ENCODE results near the gene SFT2D3.

The SFT2D3 gene

DNA sequence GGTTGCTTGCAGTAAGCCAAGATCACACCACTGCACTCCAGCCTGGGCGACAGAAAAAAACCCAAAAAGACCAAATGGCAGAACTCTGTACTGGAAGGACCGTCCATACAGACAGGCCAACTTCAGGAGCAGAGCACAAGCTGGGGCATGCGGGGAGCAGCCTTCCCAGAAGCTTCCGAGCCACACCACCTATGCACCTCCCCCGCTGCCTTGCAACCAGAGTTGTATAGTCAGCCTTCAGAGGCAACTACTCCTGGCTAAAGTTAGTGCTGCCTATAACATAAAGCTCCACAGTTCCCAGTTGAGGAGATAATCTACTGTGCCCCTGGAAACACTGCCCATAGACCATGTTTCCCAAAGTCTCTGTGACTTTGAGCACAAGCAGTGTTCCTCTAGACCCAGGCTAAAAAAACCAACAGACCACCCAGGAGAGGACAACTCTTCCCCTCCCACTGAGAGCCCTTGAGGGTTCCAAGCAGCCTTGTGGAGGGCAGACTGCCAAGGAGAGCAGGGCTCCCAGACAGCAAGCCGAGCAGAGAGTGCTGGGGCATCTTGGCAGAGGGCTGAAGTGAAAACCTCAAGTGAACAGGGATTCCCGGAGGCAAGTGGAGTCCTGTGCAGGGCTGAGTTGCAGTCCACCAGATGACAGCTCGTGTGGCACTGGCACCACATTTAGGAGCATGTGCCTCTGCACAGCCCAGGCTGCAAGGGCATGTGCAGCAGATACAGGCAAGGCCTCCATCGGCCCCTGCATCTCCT lies 6.8 kb downstream of the SFT2D3 start:
- peak; percentile 53 for DNase-seq (ENCODE audit: low spot score)

DNA sequence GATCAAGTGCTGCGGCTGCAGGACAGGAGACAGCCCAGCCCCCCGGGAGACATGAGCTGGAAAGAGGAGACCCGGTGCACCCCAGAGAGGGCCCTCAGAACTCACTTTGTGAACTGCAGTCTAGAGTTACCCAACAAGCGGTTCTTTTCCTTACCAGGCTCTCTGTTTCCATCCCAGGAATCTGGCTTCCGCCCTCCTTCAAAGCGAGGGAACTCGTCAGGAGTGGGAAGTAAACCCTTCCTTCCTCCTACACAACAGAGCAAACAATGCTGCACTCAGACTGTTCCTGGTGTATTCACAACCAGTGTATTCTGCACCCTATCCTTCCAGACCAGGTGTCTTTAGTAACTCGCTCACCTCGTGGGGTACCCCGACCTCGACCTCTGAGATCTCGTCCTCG lies 8.0 kb downstream of the SFT2D3 start:
- DNase-seq (ENCODE audit: low spot score): no peak

DNA sequence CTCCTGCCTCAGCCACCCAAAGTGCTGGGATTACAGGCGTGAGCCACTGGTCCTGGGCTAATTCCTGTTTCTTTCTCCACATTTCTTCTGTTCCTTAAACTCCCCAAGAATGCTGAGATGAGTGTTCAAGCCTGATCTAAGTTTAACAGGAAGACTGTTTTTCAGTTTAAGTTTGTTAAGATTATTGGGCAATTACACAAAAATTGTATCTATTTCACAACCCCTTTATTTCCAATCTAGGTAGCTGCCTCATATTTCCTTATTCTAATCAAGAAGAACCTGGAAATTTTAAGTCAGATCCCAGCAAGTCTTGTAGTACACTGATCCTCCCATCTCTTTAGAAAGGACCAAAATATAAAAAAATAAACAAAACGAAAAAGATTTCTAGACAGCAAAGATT lies 11.7 kb downstream of the SFT2D3 start:
- no peak for DNase-seq (ENCODE audit: low spot score)

DNA sequence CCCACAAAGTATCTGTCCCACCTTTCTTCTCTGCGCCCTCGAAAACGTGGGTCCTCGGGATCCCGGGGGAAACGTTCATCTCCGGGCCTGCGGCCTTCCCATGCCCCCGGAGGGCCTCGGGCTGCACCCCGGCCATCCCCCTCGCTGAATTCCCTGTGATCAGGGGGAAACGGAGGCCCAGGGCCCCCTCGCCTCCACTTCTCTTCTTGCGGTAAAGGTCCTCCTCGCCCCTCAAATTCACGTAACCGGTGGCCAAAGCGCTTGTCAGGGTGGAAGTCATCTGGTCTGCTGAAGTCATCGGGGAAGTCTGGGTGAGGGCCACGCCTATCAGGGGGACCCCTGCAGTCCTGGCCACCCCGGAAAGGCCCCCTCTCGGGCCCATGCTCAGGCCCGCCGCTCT lies 12.3 kb downstream of the SFT2D3 start:
- no peak for DNase-seq (ENCODE audit: low spot score)

DNA sequence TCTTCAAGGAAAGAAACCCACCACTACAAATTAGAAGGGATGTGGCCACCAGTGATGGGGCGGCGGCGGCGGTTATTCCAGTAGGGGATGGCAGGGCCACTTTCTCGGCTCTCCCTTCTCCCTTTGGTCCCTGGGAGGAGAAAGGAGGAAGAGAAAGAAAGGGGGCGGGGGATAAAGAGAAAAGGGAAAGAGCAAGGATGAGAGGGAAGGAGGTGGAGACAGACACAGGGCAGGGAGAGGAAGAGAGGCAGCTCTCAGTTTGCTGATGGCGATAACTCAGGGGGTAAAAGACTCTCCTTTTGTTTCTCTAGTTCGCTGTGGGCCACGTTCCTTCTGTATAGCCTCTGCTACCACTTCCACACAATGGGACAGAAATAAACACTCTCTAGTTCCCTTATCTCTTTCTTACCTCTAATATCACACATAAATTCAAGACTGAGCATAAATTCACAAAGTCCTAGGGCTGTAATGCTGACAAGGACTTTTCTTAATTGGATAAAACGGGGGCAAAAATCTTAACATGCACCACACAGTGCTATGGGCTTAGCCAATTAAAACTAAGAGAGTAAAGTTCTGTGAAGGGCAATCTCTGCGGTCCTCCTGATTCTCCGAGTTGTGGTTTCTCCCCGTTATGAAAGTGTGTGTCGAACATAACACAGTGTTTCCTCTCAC lies 14.6 kb downstream of the SFT2D3 start:
- no peak for DNase-seq (ENCODE audit: low spot score)

DNA sequence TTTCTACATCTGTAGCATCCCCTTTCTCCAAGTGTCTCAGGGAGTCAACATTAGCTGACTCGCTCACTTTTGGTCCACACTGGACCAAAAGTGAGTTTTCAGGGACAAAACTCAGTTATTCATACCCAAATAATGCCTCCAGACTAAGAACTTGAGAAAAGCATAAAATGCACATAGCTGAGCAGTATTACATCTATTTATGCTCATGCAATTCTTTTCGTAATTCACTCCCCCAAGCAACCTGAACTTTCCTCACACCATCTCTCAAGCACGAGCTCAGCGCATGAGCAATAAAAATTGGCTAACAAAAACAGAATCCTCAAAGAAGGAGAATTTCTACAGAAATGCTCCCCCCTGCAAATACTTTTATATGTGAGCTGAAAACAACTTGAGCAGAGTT lies 17.0 kb downstream of the SFT2D3 start:
- no peak for DNase-seq (ENCODE audit: low spot score)

DNA sequence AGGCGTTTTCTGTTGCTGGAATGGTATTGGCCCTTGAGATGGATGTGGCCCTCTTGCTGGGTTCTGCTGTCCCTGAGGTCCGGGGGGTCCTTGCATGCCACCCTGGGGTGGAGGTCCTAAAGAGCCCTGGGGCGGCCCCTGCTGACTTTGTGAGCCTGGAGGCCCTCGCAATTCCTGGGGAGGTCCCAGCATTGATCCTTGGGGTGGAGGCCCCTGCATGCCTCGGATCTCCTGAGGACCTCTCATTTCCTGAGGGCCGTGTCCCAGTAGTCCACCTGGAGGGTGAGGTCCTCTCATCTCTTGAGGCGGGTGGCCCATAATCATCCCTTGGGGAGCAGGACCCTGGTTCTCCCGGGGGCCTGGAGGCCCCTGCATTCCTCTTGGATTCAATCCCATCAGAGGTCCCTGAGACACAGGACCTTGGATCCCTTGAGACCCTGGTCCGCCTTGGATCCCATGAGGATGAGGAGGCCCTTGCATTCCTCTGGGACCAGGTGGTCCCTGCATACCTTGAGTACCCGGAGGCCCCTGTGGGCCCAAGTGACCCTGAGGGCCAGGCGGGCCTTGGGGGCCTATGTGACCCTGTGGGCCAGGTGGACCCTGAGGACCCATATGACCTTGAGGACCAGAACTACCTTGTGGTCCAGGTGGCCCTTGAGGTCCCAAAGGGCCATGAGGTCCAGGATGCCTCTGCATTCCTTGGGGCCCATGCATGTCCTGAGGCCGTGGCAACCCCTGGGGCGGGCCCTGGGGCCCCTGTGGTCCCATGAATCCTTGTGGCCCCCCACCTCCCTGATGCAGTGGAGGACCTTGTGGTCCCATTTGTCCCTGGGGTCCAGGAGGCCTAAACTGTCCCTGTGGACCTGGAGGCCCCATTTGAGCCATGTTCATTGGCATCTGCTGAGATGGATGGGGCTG lies 18.3 kb downstream of the SFT2D3 start:
- no peak for DNase-seq (ENCODE audit: low spot score)

DNA sequence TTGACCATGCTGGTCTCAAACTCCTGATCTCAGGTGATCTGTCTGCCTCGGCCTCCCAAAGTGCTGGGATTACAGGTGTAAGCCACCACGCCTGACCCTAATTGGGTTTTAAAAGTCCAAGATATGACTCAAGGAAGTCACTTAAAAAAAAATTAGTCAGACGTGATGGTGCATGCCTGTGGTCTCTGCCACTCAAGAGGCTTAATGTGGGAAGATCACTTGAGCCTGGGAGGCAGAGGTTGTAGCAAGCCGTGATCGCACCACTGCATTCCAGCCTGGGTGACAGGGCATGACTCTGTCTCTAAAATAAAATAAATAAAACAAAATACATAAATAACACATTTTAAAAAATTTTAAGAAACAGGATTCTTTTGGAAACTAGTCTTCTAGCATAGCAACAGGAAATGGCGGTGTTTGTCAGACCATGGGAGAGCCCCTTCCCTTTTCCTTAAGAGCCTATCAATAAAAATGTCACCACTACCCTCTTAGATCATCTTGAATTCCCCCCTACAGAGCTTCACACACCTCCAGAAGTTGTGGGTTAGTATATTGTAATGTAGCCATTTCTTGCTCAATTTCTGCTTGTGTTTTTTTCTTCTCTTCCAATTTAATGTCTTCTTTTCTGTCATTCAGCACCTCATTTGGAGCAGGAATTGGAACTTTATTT lies 20.1 kb downstream of the SFT2D3 start:
- no peak for DNase-seq (ENCODE audit: low spot score)

DNA sequence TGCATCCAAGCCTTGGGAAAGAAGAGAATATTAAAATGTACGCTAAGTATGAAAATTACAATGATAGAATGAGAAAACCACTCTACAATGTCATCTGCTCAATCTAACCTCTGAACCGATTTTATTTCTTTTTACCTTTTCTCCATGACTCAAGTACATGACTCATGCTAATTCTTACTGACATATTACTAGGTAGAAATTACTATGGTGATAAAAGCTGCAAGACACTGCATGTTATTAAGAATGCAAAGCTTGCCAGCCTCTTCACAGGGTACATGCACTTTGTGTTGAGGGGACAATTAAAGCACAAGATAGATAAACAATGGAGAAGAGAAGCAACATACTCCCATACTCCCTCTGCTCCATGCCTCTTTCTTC lies 20.7 kb downstream of the SFT2D3 start:
- DNase-seq (ENCODE audit: low spot score): no peak

DNA sequence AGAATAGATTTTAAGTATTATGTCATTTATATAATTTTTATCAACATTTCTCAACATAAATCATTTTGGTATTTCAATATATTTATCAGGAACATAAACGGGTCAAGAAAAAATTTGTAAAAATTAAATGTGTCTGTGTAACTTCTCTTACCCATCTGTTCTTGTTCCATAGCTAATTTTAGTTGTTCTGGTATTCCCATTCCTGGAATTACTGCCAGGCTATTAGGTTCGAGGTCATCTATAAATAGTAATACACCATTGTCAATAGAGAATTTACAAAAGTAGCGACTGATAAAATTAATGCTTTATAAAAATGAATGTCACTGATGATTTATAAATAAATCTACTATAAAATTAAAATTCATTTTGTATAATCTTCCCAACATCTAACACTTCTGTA lies 21.5 kb downstream of the SFT2D3 start:
- DNase-seq (ENCODE audit: low spot score): no peak

DNA sequence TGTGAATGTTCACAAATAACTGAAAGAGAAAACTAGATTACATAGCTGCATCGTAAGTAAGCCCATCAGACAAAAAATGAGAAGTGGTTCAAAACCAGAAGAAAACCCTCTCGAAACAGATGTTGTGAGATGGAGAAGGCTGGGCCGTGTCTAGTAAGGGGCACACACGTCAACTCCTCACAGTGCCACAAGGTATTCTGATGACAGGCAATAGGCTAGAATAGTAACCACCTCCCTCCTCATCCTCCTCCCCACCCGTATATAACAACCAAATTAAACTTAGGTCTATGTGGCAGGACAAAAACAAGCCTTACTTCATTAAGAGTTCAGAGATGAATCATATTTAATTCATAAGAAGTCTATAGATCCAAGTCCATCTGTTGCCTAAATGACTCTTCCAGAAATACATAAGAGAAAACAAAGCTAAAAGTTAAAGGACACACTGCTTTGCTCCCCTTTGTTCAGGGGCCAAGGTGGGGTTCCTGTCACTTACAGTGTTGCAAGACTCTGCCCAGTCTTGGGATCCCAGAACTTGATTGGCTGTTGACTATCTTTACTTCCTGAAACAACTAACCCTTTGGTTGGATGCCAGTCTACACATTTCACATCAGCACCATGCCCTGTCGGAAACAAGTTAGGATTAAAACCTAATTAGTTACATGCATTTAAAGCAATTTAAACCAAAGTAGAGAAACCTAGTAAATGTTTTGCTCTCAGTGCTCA lies 25.0 kb downstream of the SFT2D3 start:
- no peak for DNase-seq (ENCODE audit: low spot score)

DNA sequence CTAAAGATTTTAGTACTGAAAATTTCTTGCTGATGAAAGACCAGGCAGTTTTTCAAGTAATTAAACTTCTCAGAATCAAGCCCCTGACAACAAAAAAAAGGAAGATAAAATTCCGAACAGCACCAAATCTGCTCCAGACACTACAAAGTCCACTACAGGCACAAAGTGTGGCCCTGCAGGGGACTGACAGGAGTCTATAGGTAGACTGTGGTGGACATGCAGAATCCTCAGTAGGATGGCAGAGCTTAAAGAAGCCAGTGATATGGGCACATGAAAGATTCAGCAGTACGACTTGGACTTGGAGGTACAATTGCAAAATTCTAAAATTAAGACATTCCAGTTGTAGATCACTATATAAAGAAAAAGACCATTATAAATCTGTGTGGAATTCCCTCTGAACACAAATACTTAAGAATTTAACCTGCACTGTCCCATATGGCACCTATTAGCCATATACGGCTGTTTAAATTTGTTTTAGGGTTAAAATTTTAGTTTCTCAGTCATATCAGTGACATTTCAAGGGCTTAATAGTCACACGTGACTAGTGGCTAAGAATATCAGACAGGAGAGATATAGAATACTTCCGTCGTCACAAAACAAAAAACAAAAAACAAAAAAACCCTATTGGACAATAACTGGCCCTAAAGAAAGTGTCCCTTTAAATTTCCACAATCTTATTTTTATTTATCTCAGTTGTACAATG lies 32.0 kb downstream of the SFT2D3 start:
- DNase-seq (ENCODE audit: low spot score): no peak

DNA sequence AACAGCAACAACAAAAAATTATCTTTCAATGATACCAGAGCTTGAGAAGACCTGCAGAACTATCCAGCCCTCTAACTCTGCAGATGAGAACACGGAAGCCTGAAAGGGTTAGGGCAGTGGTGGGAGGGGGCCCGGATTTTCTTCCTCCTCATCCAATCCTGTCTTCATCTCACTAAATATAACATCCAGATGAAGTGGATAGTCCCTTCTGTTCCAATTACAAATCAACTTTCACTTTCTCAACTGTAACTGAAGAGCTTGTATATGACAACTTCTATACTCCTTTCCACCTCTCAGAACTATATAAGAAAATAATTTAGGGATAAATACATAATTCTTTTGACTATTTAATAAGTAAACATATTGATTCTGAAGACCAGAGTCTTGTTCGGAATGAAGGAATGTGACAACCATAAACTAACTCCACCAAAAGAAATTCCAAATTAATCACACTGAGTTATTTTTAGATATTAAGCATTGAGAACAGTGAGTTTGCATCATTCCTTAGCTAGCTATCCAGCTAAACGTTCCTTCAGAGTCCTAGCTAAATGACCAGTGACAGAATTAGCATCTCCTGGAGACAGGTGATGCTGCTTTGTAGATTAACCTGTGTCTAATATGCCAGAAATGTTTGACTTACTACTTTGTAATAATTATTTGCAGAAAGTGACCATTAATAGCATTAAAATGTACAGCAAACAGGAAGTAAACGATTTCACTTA lies 32.7 kb downstream of the SFT2D3 start:
- no peak for DNase-seq (ENCODE audit: low spot score)

DNA sequence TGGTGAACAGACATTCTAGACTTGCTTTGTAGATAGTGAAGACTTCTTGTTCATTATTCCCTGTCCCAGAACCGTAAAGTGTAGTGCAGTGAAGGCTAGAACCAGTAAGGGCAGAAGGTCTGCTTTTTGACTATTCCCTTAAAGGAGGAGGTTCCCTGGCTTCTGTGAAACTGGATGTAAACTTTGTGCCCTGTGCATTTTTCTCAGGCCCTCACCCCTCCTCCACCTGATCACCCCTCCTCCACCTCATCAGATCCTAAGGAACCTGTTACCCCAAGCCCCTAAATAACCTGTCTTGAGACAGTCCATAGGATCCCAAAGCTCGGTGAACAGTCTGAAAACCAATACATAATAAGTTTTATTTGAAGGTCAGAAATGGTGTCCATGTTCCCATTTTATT lies 33.7 kb downstream of the SFT2D3 start:
- no peak for DNase-seq (ENCODE audit: low spot score)

DNA sequence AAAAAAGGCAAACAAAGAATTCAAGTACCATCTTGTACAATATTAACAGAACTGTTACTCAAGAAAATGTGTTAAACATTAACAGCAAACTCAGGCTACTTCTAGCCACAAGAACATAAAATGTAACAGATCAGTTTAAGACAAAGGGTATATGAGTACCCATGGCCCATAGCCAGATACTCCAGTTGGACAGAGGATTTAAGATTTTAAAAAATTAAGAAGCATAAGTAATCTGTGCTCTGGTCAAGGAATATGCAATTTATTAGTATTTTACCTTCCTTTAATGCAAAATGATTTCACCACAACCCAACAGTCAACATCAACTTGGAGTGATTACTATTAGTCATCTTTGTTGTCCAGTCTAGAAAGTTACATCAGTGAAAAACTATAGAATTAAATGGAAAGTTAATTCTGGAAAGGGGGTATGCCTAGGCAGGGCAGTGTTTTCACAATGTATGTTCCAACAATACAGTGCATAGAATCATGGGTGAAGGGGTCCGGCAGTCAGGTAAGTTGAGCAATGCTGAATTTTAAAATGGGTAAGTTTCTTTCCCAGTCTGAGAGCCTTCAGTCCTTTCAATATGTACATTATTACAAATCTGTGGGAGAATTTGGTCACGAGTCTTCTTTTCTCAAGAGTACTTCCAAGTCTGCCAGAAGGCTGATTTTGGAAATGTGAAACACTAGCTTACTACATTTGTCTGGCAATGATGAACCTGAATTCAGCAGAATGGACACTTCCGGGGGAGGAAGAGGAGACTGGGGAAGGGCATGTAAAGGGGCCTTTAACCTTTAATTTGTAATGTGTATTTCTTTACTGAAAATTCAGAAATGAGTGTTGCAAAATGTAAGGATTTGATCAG lies 34.5 kb downstream of the SFT2D3 start:
- no peak for DNase-seq (ENCODE audit: low spot score)

DNA sequence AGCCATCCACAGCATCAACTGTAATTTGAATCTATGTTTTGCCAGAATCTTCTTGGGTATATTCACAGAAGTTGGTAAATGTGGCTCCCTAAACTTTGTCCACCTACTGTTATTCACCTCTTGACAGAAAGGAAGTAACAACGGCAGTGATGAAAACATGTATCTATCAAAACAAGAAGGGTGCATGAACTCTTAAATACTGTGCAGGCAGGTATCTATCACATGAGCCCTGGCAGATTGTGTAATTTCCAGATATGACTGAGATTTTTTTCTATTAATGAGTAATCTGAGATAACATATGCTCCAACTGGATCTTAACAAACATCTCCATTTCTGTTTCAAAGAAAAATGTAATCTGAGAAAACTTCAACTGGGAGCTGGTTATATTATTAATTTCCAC lies 36.6 kb downstream of the SFT2D3 start:
- no peak for DNase-seq (ENCODE audit: low spot score)

DNA sequence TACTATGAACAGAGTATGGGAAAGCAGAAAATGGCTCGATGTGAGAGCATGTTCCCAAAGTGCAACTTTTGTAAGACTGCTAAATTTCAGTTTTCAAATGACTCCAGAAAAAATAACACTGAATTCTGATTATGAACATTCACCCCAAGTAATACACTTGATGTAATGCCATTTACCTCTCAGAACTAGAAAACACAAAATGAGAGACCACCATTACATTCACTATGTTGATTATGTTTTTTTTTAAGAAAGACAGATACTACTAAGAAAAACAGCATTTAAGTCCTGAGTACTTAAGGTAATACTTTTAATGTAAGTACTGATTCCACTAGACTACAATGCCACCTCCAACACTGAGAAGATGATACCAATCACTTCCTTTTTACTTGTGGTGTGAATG lies 38.5 kb downstream of the SFT2D3 start:
- no peak for DNase-seq (ENCODE audit: low spot score)

DNA sequence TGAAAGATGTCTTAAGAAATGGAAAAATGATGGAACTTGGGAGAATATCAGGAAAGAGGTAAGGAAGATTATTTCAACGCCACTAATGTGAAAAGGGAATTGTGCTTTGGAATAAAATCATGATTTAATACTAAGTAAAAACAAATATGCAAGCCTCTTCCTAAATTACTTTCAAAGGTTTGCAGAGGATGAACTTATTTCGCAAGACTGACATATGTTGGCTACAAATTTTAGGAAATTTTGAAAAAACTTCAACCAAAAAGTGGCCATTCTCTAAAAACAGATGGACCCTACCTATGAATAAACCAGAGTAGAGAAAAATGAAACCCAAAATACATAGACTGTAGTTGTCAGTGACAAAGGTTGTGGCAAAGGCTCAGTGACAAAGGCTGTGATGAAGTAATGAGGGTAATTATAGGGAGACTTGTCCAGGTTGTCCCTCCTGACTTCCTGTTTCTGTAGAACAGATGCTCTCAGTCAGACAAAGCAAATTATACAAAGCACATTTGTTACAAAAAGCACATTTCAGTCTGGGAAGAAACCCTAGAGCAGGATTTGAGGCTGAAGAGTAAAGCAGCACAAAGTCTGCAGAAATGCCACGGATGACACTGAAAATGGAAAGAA lies 39.5 kb downstream of the SFT2D3 start:
- no peak for DNase-seq (ENCODE audit: low spot score)

DNA sequence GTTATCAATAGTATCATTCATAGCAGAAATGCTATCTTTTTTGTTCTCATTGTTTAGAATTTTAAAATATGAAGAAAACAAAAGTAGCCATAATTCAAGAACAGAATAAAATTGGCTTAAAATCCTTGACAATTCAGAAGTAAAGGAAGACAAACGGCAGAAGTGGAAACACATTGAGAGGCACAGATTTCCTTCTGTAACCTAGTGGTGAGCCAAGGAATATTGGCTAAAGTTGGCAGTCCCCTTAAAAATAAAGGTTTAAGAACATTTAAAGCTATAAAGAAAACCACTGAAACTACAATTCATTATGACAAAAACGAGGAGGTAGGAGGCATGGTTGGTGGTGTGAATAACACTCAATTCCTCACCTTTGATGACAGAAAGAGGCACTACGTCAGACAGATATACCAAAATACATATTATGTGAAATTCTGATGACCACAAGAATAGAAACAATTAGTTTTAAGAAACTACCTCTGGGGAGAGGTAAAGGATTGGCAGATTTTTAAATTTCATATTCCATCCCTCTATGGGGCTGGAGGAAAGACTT lies 42.3 kb downstream of the SFT2D3 start:
- no peak for DNase-seq (ENCODE audit: low spot score)

Data from Ammon's horn (tissue), 1 donor.